Right atrium auricular region (tissue), 2 donors: ENCODE results near the gene ABHD2. TPM values are rescaled to one million over a fixed set of nuclear protein-coding genes. Genes with fewer than 3 reads are reported as not detected.

Source experiments
- DNase-seq: peaks from one replicate; pipeline ENCODE4 v3.0.0-alpha.2; 2019; ENCODE audit warnings: low spot score
- H3K27ac ChIP-seq, 2 donors: fragments of 200-600 bp; sonication (generic); 1 replicate in 1 of 2; 2 replicates in 1 of 2; pipeline ENCODE4 v1.5.1; 2016 to 2019
- H3K27me3 ChIP-seq, 2 donors: fragments of 200-600 bp; sonication (generic); one replicate each; pipeline versions ENCODE4 v1.5.1 to v1.6.0; 2017 to 2019
- H3K36me3 ChIP-seq: fragments of 200-600 bp; sonication (generic); one replicate; pipeline ENCODE4 v1.5.1; 2016
- H3K4me1 ChIP-seq, 2 donors: fragments of 200-600 bp; sonication (generic); one replicate each; pipeline versions ENCODE4 v1.5.1 to v1.6.0; 2017 to 2019
- H3K4me3 ChIP-seq, 2 donors: fragments of 200-600 bp; sonication (generic); 1 replicate in 1 of 2; 2 replicates in 1 of 2; pipeline ENCODE4 v1.5.1; 2017 to 2019; ENCODE audit warnings: mild to moderate bottlenecking in 1 of 2, moderate library complexity in 1 of 2
- H3K9me3 ChIP-seq, 2 donors: fragments of 200-600 bp; sonication (generic); one replicate each; pipeline ENCODE4 v1.5.1; 2019
- CTCF ChIP-seq, 2 donors: fragments of 200-600 bp; sonication (generic); IDR thresholded peaks; one replicate each; pipeline ENCODE4 v1.5.1; 2019; ENCODE audit warnings: antibody characterized with exemption in 2 of 2
- total RNA-seq, 2 donors: library from RNA; depleted of rRNA; stranded (reverse); fragments of >200 nt; gene quantifications; one replicate each; pipeline ENCODE4 v1.1.0, GENCODE V29; 2016

Gene ABHD2
- total RNA-seq, 2 donors from 2014 or later: 115 to 118 TPM

DNA sequence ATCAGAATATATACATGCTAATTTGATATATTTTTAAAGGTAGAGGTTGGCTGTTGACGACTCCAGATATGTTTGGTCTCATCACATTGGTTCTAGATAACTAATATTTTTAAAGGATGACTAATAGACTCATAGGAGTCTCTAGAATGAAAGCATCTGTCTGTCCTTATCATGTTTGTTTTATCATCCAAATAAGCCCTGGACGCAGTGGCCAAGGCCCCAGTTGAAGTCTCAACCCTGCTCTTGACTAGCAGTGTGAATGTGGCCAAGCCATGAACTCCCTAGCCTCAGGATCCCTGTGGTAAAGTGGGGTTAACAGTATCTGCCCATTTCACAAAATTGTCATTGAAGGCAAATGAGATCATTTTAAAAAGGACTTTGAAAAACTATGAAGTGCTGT lies 53.6 kb downstream of the ABHD2 start:
- no peak for DNase-seq
- Histone ChIP-seq H3K9me3 (no peaks in the 10 kb centered on the region), H3K4me1 (peaks cover 0 to 84% of the 10 kb centered on the region in 2 donors), H3K36me3 (peaks cover 15% of the 10 kb centered on the region), H3K27ac (peak overlapping the region; percentile 86 to 91), H3K27me3 (no peaks in the 10 kb centered on the region), H3K4me3 (no peak overlapping the region)
- no peak for TF ChIP-seq CTCF (IDR thresholded peaks at IDR 0.05)

- TF ChIP-seq CTCF (IDR thresholded peaks at IDR 0.05): no peak
- H3K9me3 ChIP-seq: no peaks in the 10 kb centered on the region
- no peaks in the 10 kb centered on the region for H3K27me3 ChIP-seq
- no peak for DNase-seq
- no peak overlapping the region for H3K4me3 ChIP-seq
- H3K27ac ChIP-seq: peak overlapping the region; percentile 86 to 91
- peaks cover 0 to 79% of the 10 kb centered on the region in 2 donors for H3K4me1 ChIP-seq
- H3K36me3 ChIP-seq: peaks cover 15% of the 10 kb centered on the region
Measured at GRCh38 chr15:89142423-89142822, 54.2 kb downstream of the ABHD2 start.

DNA sequence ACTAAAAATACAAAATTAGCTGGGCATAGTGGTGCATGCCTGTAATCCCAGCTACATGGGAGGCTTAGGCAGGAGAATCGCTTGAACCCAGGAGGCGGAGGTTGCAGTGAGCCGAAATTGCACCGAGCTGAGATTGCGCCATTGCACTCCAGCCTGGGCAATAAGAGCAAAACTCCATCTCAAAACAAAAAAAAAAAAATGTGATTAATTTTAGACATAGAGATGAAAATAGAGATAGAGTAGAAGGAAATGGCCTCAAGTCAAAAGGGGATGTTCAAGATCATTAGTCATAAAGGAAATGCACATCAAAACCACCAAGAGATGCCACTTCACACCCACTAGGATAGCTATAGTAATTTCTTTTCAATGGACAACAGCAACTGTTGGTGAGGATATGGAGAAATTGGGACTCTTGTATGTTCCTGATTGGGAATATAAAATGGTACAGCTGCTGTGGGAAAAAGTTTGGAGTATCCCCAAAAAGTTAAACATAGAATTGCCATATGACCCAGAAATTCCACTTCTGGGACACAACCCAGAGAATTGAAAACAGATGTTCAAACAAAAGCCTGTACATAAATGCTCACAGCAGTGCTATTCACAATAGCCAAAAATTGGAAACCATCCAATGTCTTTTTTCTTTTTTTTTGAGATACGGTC lies 55.4 kb downstream of the ABHD2 start:
- Histone ChIP-seq H3K36me3 (peaks cover 15% of the 10 kb centered on the region), H3K9me3 (no peaks in the 10 kb centered on the region), H3K4me3 (no peak overlapping the region), H3K27ac (peak overlapping the region; percentile 67 to 91), H3K4me1 (peaks cover 0 to 71% of the 10 kb centered on the region in 2 donors), H3K27me3 (no peaks in the 10 kb centered on the region)
- TF ChIP-seq CTCF (IDR thresholded peaks at IDR 0.05): no peak
- DNase-seq: no peak

- no peak for TF ChIP-seq CTCF (IDR thresholded peaks at IDR 0.05)
- Histone ChIP-seq H3K9me3 (no peaks in the 10 kb centered on the region), H3K4me1 (peaks cover 0 to 71% of the 10 kb centered on the region in 2 donors), H3K27me3 (no peaks in the 10 kb centered on the region), H3K36me3 (peaks cover 15% of the 10 kb centered on the region), H3K27ac (peak overlapping the region; percentile 67 to 91), H3K4me3 (no peak overlapping the region)
- no peak for DNase-seq
Measured at GRCh38 chr15:89144491-89144890, 56.2 kb downstream of the ABHD2 start.

GRCh38 chr15:89146366-89146765 lies 58.1 kb downstream of the ABHD2 start:
- peak overlapping the region; percentile 14 to 28 for H3K27ac ChIP-seq
- DNase-seq: no peak
- no peak overlapping the region for H3K4me3 ChIP-seq
- H3K36me3 ChIP-seq: no peaks in the 10 kb centered on the region
- peaks cover 0 to 58% of the 10 kb centered on the region in 2 donors for H3K4me1 ChIP-seq
- TF ChIP-seq CTCF (IDR thresholded peaks at IDR 0.05): no peak
- no peaks in the 10 kb centered on the region for H3K27me3 ChIP-seq
- no peaks in the 10 kb centered on the region for H3K9me3 ChIP-seq

GRCh38 chr15:89148126-89148525 lies 59.9 kb downstream of the ABHD2 start:
- no peak for DNase-seq
- H3K36me3 ChIP-seq: peaks cover 16% of the 10 kb centered on the region
- no peak overlapping the region for H3K27ac ChIP-seq
- H3K9me3 ChIP-seq: no peaks in the 10 kb centered on the region
- H3K4me1 ChIP-seq: peaks cover 0 to 41% of the 10 kb centered on the region in 2 donors
- no peak overlapping the region for H3K4me3 ChIP-seq
- H3K27me3 ChIP-seq: no peaks in the 10 kb centered on the region
- no peak for TF ChIP-seq CTCF (IDR thresholded peaks at IDR 0.05)
